H1 (cell line): ENCODE measurements around the gene HIBCH.

Source experiments
- EP300 ChIP-seq, 2 experiments: IDR thresholded peaks; 1 replicate in 1 of 2; 2 replicates in 1 of 2; pipeline ENCODE4 v1.6.1; 2011 to 2012; ENCODE audit warnings: low read depth in 2 of 2, low read length in 2 of 2, mild to moderate bottlenecking in 2 of 2, borderline replicate concordance in 1 of 2, inconsistent platforms in 1 of 2, moderate library complexity in 1 of 2
- PHF8 ChIP-seq: fragments of 200-600 bp; sonication (generic); conservative IDR thresholded peaks from 2 replicates; pipeline ENCODE4 v1.7.1; 2012; ENCODE audit warnings: low read depth, mild to moderate bottlenecking, inconsistent platforms, low read length, moderate library complexity
- TBP ChIP-seq: IDR thresholded peaks from 2 replicates; pipeline ENCODE4 v1.6.1; 2011; ENCODE audit warnings: low read depth, low read length, improper control_type of control experiment
- TF ChIP-seq, protein P1 (sequence below), 3 experiments: IDR thresholded peaks; 1 replicate in 2 of 3; 2 replicates in 1 of 3; pipeline versions ENCODE4 v1.5.1 to v1.6.1; 2011; ENCODE audit warnings: low read length in 3 of 3, mild to moderate bottlenecking in 3 of 3, inconsistent platforms in 2 of 3, low read depth in 1 of 3, moderate library complexity in 1 of 3; ENCODE audit not compliant: insufficient read depth in 1 of 3; ENCODE audit errors: control extremely low read depth in 1 of 3

DNA sequence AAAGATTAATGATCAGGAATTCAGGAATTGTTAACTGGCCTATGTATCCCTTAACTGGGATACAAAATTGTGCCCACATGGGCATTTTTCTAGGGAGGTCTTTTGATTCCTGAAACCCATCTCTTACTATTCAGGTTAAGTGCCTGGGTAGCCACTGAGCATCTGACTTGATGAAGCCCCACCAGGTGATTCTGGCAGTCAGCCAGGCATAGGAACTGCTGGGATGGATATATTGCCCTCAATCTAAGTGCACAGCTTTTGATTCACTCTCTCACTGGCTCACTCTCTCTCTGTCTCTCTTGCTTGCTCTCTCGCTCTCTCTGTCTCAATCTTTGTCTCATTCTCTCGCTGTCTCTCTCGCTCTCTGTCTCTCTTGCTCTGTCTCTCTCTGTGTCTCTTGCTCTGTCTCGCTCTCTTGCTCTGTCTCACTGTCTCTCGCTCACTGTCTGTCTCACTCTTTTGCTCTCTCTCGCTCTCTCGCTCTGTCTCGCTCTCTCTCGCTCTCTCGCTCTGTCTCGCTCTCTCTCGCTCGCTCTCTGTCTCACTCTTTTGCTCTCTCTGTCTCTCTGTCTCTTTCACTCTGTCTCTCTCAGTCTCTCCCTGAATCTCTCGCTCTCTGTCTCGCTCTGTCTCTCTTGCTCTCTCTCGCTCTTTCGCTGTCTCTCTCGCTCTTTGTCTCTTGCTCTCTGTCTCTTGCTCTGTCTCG, 46.0 kb upstream of the HIBCH start:
- TF ChIP-seq EP300 (IDR thresholded peaks at IDR 0.05; ENCODE audit: borderline replicate concordance in 1 of 2, low read depth in 2 of 2, low read length in 2 of 2) (no peak), PHF8 (no peak), TBP (no peak)
- TF ChIP-seq, protein P1, sequence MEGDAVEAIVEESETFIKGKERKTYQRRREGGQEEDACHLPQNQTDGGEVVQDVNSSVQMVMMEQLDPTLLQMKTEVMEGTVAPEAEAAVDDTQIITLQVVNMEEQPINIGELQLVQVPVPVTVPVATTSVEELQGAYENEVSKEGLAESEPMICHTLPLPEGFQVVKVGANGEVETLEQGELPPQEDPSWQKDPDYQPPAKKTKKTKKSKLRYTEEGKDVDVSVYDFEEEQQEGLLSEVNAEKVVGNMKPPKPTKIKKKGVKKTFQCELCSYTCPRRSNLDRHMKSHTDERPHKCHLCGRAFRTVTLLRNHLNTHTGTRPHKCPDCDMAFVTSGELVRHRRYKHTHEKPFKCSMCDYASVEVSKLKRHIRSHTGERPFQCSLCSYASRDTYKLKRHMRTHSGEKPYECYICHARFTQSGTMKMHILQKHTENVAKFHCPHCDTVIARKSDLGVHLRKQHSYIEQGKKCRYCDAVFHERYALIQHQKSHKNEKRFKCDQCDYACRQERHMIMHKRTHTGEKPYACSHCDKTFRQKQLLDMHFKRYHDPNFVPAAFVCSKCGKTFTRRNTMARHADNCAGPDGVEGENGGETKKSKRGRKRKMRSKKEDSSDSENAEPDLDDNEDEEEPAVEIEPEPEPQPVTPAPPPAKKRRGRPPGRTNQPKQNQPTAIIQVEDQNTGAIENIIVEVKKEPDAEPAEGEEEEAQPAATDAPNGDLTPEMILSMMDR (IDR thresholded peaks at IDR 0.05; ENCODE audit: control extremely low read depth in 1 of 3, insufficient read depth in 1 of 3, low read depth in 1 of 3, low read length in 3 of 3), result no peak
